ENCODE data around the gene PPM1D. TPM values are rescaled to one million over a fixed set of nuclear protein-coding genes. Genes with fewer than 3 reads are reported as not detected.
A peak's percentile ranks its signal among the peaks of the same experiment; 100 is the strongest.

PPM1D gene
- total and polyA plus RNA-seq, 2 of the 13 experiments (the other 11 are each of a cell fraction or from before 2014, with no cell fraction given): 8.0 to 26.2 TPM

GRCh38 chr17:60559995-60560859 lies 39.8 kb upstream of the PPM1D start (continued):
- peak; percentile 94; the same call in 1 of the 2 replicates for TF ChIP-seq ARID2 (CRISPR knock-in tag; IDR thresholded peaks at IDR 0.05; ENCODE audit: borderline replicate concordance)
- 0 out of 2 replicates have a peak, but pooled peaks have one; percentile 48 for TF ChIP-seq PRDM15 (CRISPR knock-in tag; IDR thresholded peaks at IDR 0.05)
- peak; percentile 64; the same call in 1 of the 2 replicates for TF ChIP-seq ZNF292 (CRISPR knock-in tag; IDR thresholded peaks at IDR 0.05; ENCODE audit: borderline replicate concordance, low read depth)
- TF ChIP-seq CBX5 (CRISPR knock-in tag; IDR thresholded peaks at IDR 0.05; ENCODE audit: borderline replicate concordance): peak; percentile 86; the same call in 1 of the 2 replicates
- peak; percentile 97 for TF ChIP-seq ELF3 (CRISPR knock-in tag; IDR thresholded peaks at IDR 0.05)
- TF ChIP-seq SNAPC5 (CRISPR knock-in tag; IDR thresholded peaks at IDR 0.05; ENCODE audit: borderline replicate concordance): no peak
- TF ChIP-seq ZNF331 (CRISPR knock-in tag; IDR thresholded peaks at IDR 0.05): peak; percentile 86
- TF ChIP-seq THAP9 (CRISPR knock-in tag; IDR thresholded peaks at IDR 0.05; ENCODE audit: borderline replicate concordance): peak; percentile 59; the same call in 1 of the 2 replicates
- TF ChIP-seq ZNF605 (CRISPR knock-in tag; IDR thresholded peaks at IDR 0.05): peak; percentile 28
- TF ChIP-seq DZIP1 (CRISPR knock-in tag; IDR thresholded peaks at IDR 0.05): no peak
- peak; percentile 74; the same call in 1 of the 2 replicates for TF ChIP-seq ZZZ3 (CRISPR knock-in tag; IDR thresholded peaks at IDR 0.05; ENCODE audit: borderline replicate concordance)
- 0 out of 2 replicates have a peak, but pooled peaks have one; percentile 83 for TF ChIP-seq NFKB2 (CRISPR knock-in tag; IDR thresholded peaks at IDR 0.05; ENCODE audit: borderline replicate concordance)
- peak; percentile 91 for TF ChIP-seq HNF4A (CRISPR knock-in tag; IDR thresholded peaks at IDR 0.05)
- peak; percentile 78 for TF ChIP-seq HOXA9 (CRISPR knock-in tag; IDR thresholded peaks at IDR 0.05; ENCODE audit: borderline replicate concordance)
- TF ChIP-seq MXD4 (CRISPR knock-in tag; IDR thresholded peaks at IDR 0.05): peak; percentile 35; the same call in 1 of the 2 replicates
- peak; percentile 81 for TF ChIP-seq ZFP91 (CRISPR knock-in tag; IDR thresholded peaks at IDR 0.05; ENCODE audit: borderline replicate concordance)

Data from HepG2 (cell line).